ENCODE data around the gene FNDC10. TPM values are rescaled to one million over a fixed set of nuclear protein-coding genes. Genes with fewer than 3 reads are reported as not detected.

FNDC10 gene
- total and polyA plus RNA-seq, 9 of the 15 experiments (the other 6 are each of a cell fraction or from before 2014, with no cell fraction given): 0.08 to 6.3 (median 1.6) TPM

- Histone ChIP-seq H3K9ac (ENCODE audit: insufficient read depth in 1 of 2, low read depth in 2 of 2, low read length in 2 of 2) (peak overlapping the region in 1 of 2 experiments; percentile 73; a peak in 2 of 4 replicates), H3K36me3 (ENCODE audit: control insufficient read depth, insufficient read depth, low read length) (peaks cover 9% of the 10 kb centered on the region; the same call in 2 of the 3 replicates), H3K27me3 (ENCODE audit: control insufficient read depth in 2 of 2, insufficient read depth in 2 of 2, low read length in 2 of 2) (no peaks in the 10 kb centered on the region), H3K27ac (ENCODE audit: extremely low read depth, low read depth, low read length) (no peak overlapping the region), H3K4me2 (ENCODE audit: insufficient read depth, low read length) (no peak overlapping the region), H3K79me2 (ENCODE audit: control insufficient read depth, insufficient read depth, low read length) (no peaks in the 10 kb centered on the region), H3K9me3 (replicated peaks; ENCODE audit: control insufficient read depth, insufficient read depth, low read depth, low read length) (no peaks in the 10 kb centered on the region), H4K20me1 (replicated peaks; ENCODE audit: control insufficient read depth, insufficient read depth, low read length) (peaks cover 11% of the 10 kb centered on the region; the same call in 1 of the 2 replicates), H3K9me1 (ENCODE audit: control insufficient read depth, insufficient read depth, low read length) (no peaks in the 10 kb centered on the region), H3K4me1 (replicated peaks in 1 of 2; ENCODE audit: control insufficient read depth in 2 of 2, insufficient read depth in 2 of 2, low read length in 2 of 2) (peaks cover under 1 to 91% of the 10 kb centered on the region in 2 experiments; a peak in 3 of 5 replicates), H3K4me3 (no peak overlapping the region), H2AFZ (ENCODE audit: low read depth, low read length) (no peak overlapping the region)
- no TSS peak for BruUV-seq (replicated peaks)
- TF ChIP-seq SIX5 (IDR thresholded peaks at IDR 0.05; ENCODE audit: borderline replicate concordance in 1 of 2, insufficient read depth in 1 of 2, low read depth in 1 of 2, low read length in 2 of 2) (no peak), ZNF239 (CRISPR knock-in tag; IDR thresholded peaks at IDR 0.05) (no peak), ZNF589 (CRISPR knock-in tag; IDR thresholded peaks at IDR 0.05; ENCODE audit: low read depth) (no peak)
- 40% methylated on average over 21 of the region's 21 CpGs for WGBS (ENCODE audit: insufficient coverage, low coverage, missing lambda C conversion rate)
- ChIA-PET CTCF (ENCODE audit: low intra/inter-chr PET ratio) (no interaction called here), POLR2A (interaction anchor here (0.5 to 1.1 kb wide), 5 partner anchors 34 to 165 kb away, joined by 3 to 5 read pairs (median 3); no protein-coding TSS in a partner anchor)
- ATAC-seq (no peak), DNase-seq (ENCODE audit: extremely low read depth in 1 of 4, low spot score in 3 of 4) (no peak), FAIRE-seq (peak; percentile 26)
- intact Hi-C loops (cut with micrococcal nuclease) (no loop called here), in situ Hi-C loops (cut with MboI) (no loop called here)
Observed at GRCh38 chr1:1622010-1622787, 22.3 kb upstream of the FNDC10 start.

All from K562 (cell line).